DOHH2 (cell line): Measurements from ENCODE around the gene SRPX.

Source experiments
- H3F3A ChIP-seq: fragments of 200-600 bp; sonication (generic), shearing (Covaris generic); 2 replicates; pipeline ENCODE4 v1.6.0; 2016; ENCODE audit warnings: antibody characterized with exemption, mild to moderate bottlenecking; ENCODE audit not compliant: control insufficient read depth, insufficient read depth
- H3K27ac ChIP-seq: fragments of 200-600 bp; sonication (generic); 2 replicates; pipeline ENCODE4 v1.5.1; 2014; ENCODE audit warnings: low read depth, mild to moderate bottlenecking, low read length, moderate library complexity
- H3K27me3 ChIP-seq: fragments of 200-600 bp; sonication (generic); 2 replicates; pipeline ENCODE4 v1.6.1; 2014; ENCODE audit warnings: mild to moderate bottlenecking, low read length, mixed read lengths; ENCODE audit not compliant: control insufficient read depth
- H3K36me3 ChIP-seq: fragments of 200-600 bp; sonication (generic); 2 replicates; pipeline ENCODE4 v1.6.1; 2014; ENCODE audit warnings: mild to moderate bottlenecking, low read length, moderate library complexity, mixed read lengths; ENCODE audit not compliant: control insufficient read depth
- H3K4me1 ChIP-seq: fragments of 200-600 bp; sonication (generic); 2 replicates; pipeline ENCODE4 v1.6.1; 2014; ENCODE audit warnings: mild to moderate bottlenecking, low read length, mixed read lengths; ENCODE audit not compliant: control insufficient read depth
- H3K4me2 ChIP-seq: fragments of 200-600 bp; sonication (generic); 2 replicates; pipeline ENCODE4 v1.6.0; 2014; ENCODE audit warnings: mild to moderate bottlenecking, low read length, moderate library complexity
- H3K4me3 ChIP-seq: fragments of 200-600 bp; sonication (generic); 2 replicates; pipeline ENCODE4 v1.5.1; 2014; ENCODE audit warnings: mild to moderate bottlenecking, low read length, mixed read lengths
- H3K79me2 ChIP-seq: fragments of 200-600 bp; sonication (generic); 2 replicates; pipeline ENCODE4 v1.6.1; 2014; ENCODE audit warnings: mild to moderate bottlenecking, low read length, mixed read lengths; ENCODE audit not compliant: control insufficient read depth
- H3K9me2 ChIP-seq: fragments of 200-600 bp; sonication (generic); replicated peaks from 2 replicates; pipeline ENCODE4 v1.6.1; 2014; ENCODE audit warnings: mild to moderate bottlenecking, low read length, mixed read lengths; ENCODE audit not compliant: control insufficient read depth
- H3K9me3 ChIP-seq: fragments of 200-600 bp; sonication (generic); 2 replicates; pipeline ENCODE4 v1.6.1; 2014; ENCODE audit warnings: antibody characterized with exemption, low read length, mixed read lengths; ENCODE audit not compliant: control insufficient read depth, insufficient read depth
- H4K20me1 ChIP-seq: fragments of 200-600 bp; sonication (generic); 2 replicates; pipeline ENCODE4 v1.6.0; 2014; ENCODE audit warnings: low read depth, mild to moderate bottlenecking, antibody characterized with exemption, low read length, moderate library complexity; ENCODE audit not compliant: control insufficient read depth, insufficient read depth
- CTCF ChIP-seq: fragments of 200-600 bp; sonication (generic); IDR thresholded peaks from one replicate; pipeline ENCODE4 v1.5.1; 2014; ENCODE audit warnings: antibody characterized with exemption, mild to moderate bottlenecking, low read depth, low read length; ENCODE audit not compliant: poor library complexity, severe bottlenecking
- EZH2phosphoT487 ChIP-seq: fragments of 200-600 bp; sonication (generic); IDR thresholded peaks from 2 replicates; pipeline ENCODE4 v1.6.1; 2017; ENCODE audit warnings: borderline replicate concordance, mild to moderate bottlenecking, antibody characterized with exemption, low read length, moderate library complexity, mixed read lengths

SRPX gene

GRCh38 chrX:38106991-38107655 is 113.5 kb downstream of the SRPX start:
- Histone ChIP-seq H3K4me2 (no peak overlapping the region), H3K4me1 (no peaks in the 10 kb centered on the region), H3K9me3 (no peaks in the 10 kb centered on the region), H3K79me2 (no peaks in the 10 kb centered on the region), H3K9me2 (no peaks in the 10 kb centered on the region), H3K36me3 (no peaks in the 10 kb centered on the region), H3F3A (no peaks in the 10 kb centered on the region), H3K4me3 (no peak overlapping the region), H3K27me3 (no peaks in the 10 kb centered on the region), H4K20me1 (no peaks in the 10 kb centered on the region), H3K27ac (no peak overlapping the region)
- no peak for TF ChIP-seq CTCF
- no peak for TF ChIP-seq EZH2phosphoT487

- H3K4me1 ChIP-seq = no peaks in the 10 kb centered on the region
- no peak overlapping the region for H3K27ac ChIP-seq
- H3F3A ChIP-seq = no peaks in the 10 kb centered on the region
- H3K79me2 ChIP-seq = no peaks in the 10 kb centered on the region
- H3K36me3 ChIP-seq = no peaks in the 10 kb centered on the region
- H3K9me2 ChIP-seq = no peaks in the 10 kb centered on the region
- H3K27me3 ChIP-seq = no peaks in the 10 kb centered on the region
- no peak overlapping the region for H3K4me2 ChIP-seq
- no peaks in the 10 kb centered on the region for H4K20me1 ChIP-seq
- no peaks in the 10 kb centered on the region for H3K9me3 ChIP-seq
- no peak overlapping the region for H3K4me3 ChIP-seq
- TF ChIP-seq CTCF (no peak), EZH2phosphoT487 (no peak)
These were observed 115.4 kb downstream of the SRPX start for GRCh38 chrX:38105216-38105725.

- Histone ChIP-seq H3K36me3 (no peaks in the 10 kb centered on the region), H3K9me3 (no peaks in the 10 kb centered on the region), H3K4me1 (no peaks in the 10 kb centered on the region), H3K27ac (no peak overlapping the region), H3K4me3 (no peak overlapping the region), H3K9me2 (no peaks in the 10 kb centered on the region), H3K4me2 (no peak overlapping the region), H3K27me3 (no peaks in the 10 kb centered on the region), H3F3A (no peaks in the 10 kb centered on the region), H4K20me1 (no peaks in the 10 kb centered on the region), H3K79me2 (no peaks in the 10 kb centered on the region)
- TF ChIP-seq EZH2phosphoT487 (no peak), CTCF (no peak)
These were observed 116.5 kb downstream of the SRPX start for GRCh38 chrX:38103857-38104812.
